Coronary artery (tissue), 2 donors: ENCODE measurements around the gene SPAG4.
A peak's percentile ranks its signal among the peaks of the same experiment; 100 is the strongest.

ENCODE experiments used
- DNase-seq: peaks from one replicate; pipeline ENCODE4 v3.0.0-alpha.2; 2017; ENCODE audit warnings: low spot score
- H3K27ac ChIP-seq, 2 donors: fragments of 200-600 bp; sonication (generic); one replicate each; pipeline ENCODE4 v1.5.1; 2016 to 2019
- H3K4me3 ChIP-seq: fragments of 200-600 bp; sonication (generic); 2 replicates; pipeline ENCODE4 v1.5.1; 2016; ENCODE audit warnings: mild to moderate bottlenecking, moderate library complexity
- TF ChIP-seq, protein P1 (sequence below): fragments of 200-600 bp; sonication (generic); IDR thresholded peaks from one replicate; pipeline ENCODE4 v1.5.1; 2019; ENCODE audit warnings: antibody characterized with exemption

The SPAG4 gene

DNA sequence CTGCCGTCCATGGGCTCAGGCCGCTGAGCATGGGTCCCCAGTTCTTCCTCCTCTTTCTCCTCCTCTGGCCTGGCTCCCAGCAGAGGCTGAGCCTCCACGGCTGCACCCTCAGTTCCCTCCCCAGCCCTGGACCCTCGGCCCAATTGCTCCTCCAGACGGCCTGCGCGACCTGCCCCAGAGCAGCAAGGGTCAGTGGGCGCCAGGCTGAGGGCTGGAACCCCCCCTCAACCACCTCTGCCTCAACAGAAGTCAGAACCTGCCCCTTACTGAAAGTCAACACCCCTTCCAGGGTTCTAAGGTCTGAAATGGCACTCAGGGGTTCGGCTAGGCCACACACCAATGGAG is 15.9 kb upstream of the SPAG4 start:
- DNase-seq = no peak
- H3K27ac ChIP-seq = no peak overlapping the region
- no peak overlapping the region for H3K4me3 ChIP-seq
- TF ChIP-seq, protein P1, sequence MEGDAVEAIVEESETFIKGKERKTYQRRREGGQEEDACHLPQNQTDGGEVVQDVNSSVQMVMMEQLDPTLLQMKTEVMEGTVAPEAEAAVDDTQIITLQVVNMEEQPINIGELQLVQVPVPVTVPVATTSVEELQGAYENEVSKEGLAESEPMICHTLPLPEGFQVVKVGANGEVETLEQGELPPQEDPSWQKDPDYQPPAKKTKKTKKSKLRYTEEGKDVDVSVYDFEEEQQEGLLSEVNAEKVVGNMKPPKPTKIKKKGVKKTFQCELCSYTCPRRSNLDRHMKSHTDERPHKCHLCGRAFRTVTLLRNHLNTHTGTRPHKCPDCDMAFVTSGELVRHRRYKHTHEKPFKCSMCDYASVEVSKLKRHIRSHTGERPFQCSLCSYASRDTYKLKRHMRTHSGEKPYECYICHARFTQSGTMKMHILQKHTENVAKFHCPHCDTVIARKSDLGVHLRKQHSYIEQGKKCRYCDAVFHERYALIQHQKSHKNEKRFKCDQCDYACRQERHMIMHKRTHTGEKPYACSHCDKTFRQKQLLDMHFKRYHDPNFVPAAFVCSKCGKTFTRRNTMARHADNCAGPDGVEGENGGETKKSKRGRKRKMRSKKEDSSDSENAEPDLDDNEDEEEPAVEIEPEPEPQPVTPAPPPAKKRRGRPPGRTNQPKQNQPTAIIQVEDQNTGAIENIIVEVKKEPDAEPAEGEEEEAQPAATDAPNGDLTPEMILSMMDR = no peak

DNA sequence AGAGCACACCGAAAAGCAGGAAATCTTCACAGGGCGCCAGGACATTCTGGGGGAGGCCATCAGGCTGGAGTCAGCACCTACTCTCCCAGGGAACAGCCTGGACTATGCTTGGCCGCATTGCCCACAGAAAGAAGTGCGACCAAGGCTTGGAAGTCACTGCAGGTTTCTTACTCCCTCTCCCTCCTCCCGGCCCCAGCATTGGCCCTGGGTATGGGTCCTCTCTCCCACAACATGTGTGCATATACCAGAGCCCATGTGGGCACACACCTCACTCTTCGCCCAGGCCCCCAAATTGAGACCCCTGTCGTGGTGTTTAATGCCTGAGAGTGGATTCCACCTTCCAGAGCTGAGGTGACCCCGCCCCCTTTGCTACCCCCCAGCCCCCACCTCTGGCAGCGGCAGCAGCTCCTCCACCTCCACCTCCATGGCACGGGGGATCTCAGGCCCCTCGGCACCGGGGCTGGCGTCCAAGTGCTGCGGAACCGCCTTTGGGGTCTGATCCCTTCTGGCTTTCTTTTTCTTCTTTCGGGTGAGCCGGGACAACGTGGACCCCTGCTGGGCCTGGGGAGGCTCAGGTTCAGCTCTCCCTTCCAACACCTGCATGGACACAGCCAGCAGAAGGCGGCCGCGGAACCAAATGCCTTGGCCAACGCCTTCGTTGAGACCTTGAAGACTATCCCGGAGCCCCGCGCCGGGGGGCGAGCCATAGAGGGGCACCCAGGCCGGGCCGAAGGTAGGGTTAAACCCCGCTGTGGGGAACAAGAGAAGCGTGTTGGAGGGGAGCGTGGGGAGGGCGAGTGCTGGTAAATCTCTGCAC is 15.2 kb upstream of the SPAG4 start:
- no peak overlapping the region for H3K27ac ChIP-seq
- H3K4me3 ChIP-seq = peak overlapping the region; percentile 74
- TF ChIP-seq, protein P1 = no peak
- no peak for DNase-seq

DNA sequence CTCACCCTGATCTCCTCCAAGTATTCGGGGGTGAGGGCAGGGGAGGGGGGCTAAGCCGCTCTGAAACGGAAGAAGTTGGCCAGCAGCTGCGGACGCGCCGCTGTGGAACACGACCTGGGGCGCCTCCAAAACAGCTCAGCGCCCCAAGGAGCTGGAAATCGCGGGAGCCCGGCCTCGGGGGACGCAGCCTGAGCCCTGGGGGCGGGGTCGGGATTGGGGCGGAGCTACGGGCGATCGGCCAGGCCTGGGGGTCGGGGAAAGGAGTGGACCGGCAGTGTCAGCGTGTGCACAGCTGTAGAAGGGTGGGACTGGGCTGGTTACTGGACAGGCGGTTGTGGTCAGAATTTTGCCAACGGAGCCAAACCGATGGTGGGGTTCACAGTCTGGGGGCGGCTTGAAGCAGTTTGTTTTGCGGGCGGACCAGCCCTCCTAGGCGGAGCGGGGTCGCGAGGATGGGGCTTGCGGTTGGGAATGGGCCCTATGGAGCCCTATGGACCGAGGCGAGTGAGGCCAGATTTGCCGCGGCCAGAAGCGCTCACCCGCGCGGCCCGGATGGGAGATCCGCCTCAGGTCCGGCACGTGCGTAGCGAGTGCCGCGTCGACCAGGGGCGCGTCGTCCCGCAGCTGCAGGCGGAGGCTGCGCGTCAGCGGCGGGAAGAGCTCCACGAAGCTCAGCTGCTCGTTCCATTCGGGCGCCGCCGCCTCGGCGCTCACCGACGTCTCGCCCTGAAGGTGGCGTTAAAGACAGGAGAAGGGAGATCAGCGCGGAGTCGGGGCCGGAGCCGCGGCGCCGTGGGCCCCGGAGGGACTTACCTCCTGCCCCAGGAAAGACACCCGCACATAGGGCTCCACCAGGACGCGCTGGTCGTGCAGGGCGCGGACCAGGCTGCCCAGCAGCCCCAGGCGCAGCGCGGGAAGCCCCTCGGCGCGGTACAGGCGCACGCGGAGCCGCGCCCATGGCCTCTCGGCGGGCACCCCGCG is 14.3 kb upstream of the SPAG4 start:
- Histone ChIP-seq H3K4me3 (peak overlapping the region; percentile 74), H3K27ac (no peak overlapping the region)
- TF ChIP-seq, protein P1 = peak; percentile 19
- no peak for DNase-seq

DNA sequence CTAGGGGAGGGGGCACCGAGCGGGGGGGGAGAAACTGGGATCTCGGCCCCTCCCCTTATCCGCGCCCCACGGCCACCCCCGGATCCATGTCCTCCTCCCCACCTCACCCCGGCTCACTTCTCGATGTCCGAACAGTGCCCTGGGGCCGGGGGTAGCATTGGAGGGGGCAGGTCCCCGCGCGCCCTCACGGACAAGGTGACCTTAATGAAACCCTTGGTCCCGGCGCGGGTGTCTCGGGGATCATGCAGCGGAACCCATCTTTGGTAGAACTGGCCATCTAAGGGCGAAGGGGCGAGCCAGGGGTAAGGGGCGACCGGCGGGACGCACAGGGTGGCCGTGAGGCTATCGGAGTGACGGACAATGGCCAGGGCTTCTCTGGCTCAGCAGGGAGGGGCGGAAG is 13.6 kb upstream of the SPAG4 start:
- DNase-seq = no peak
- H3K27ac ChIP-seq = no peak overlapping the region
- TF ChIP-seq, protein P1 = no peak
- H3K4me3 ChIP-seq = peak overlapping the region; percentile 74

DNA sequence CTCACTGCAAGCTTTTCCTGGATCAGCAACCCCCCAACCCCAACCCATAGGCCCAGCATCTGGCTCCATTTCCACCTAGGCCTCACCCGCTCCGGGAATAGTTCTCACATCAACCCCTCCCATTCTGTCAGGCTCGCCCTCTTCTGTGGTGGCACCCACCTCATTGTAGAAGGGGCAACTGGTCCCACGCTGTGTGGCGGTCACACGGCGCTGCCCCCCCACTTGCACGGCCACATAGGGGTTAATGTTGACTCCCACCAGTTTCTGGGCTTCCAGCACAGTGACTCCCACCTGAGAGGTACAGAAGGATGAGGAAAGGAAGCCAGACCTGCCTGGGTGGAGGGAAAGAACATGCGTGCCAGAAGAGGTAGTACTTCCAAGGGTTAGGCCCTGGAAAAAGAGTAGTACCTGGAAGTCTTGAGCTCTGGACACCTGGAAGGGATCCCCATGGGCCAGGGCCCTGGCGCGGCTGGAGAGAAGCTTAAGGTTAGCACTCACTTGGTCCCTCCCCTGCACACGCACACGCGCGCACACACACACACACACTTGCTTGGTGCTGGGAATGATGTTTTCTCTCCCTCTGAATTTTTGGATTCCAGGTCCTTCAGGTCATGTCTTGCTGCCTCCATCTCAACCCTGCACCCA is 12.7 kb upstream of the SPAG4 start:
- DNase-seq = no peak
- no peak overlapping the region for H3K27ac ChIP-seq
- no peak overlapping the region for H3K4me3 ChIP-seq
- TF ChIP-seq, protein P1 = no peak

DNA sequence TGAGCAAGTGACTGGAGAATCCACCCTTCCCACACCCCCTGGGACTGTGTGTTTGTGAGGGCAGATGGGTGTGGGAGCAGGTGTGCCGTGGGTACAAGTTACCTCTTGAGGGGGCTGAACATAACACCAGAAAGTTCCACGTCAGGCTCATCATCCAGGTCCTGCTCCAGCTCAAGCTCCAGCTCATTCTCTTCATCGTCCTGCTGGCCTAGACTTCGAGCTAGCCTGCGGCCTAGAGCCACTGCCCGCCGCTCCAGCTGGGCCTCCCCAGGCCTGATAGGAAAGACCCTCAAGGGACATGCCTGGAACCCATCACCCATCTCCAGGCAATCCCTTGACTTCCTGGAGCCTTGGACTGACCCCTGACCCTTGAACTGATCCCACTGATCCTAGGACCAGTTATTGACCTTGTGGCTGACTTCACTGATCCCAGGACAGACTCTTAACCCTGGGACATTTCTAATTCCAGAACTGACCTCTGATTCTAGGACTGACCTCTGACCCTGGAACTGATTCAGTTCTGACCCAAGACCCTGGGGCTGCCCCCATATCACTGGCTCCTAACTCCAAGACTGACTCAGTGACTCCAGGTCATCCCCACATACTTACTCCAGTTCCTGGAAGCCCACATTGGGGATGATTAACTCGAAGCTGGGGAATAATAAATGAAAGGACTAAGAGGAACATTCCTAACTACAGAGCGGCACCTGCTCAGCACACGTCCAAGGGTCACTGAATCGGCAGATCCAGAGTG is 11.8 kb upstream of the SPAG4 start:
- no peak for DNase-seq
- H3K27ac ChIP-seq = no peak overlapping the region
- H3K4me3 ChIP-seq = no peak overlapping the region
- TF ChIP-seq, protein P1 = no peak
